ENCODE data around the gene SOWAHA.
A peak's percentile ranks its signal among the peaks of the same experiment; 100 is the strongest.
"Not testable (repeated sequence)": the region's sequence is repeated elsewhere in the genome, so short reads cannot be mapped to it uniquely, and the experiment has no call there.

The SOWAHA gene

DNA sequence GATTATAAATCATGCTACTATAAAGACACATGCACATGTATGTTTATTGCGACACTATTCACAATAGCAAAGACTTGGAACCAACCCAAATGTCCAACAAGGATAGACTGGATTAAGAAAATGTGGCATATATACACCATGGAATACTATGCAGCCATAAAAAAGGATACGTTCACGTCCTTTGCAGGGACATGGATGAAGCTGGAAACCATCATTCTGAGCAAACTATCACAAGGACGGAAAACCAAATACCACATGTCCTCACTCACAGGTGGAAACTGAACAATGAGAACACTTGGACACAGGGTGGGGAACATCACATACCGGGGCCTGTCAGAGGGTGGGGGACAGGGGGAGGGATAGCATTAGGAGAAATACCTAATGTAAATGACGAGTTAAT is 7.2 kb upstream of the SOWAHA start:
- not testable (repeated sequence) for H3K36me3 ChIP-seq (ENCODE audit: control insufficient read depth in 5 of 5, insufficient read depth in 5 of 5, low read length in 5 of 5); H3K27ac ChIP-seq (ENCODE audit: low read depth, low read length); H3K9me3 ChIP-seq (ENCODE audit: control insufficient read depth in 5 of 5, low read length in 5 of 5); H3K4me3 ChIP-seq (ENCODE audit: low read depth in 1 of 5, low read length in 5 of 5); H3K27me3 ChIP-seq (ENCODE audit: control insufficient read depth in 5 of 5, insufficient read depth in 4 of 5, low read length in 5 of 5); H3K9ac ChIP-seq (ENCODE audit: low read length in 5 of 5); H3K4me1 ChIP-seq (ENCODE audit: control insufficient read depth in 5 of 5, insufficient read depth in 5 of 5, low read length in 5 of 5)

DNA sequence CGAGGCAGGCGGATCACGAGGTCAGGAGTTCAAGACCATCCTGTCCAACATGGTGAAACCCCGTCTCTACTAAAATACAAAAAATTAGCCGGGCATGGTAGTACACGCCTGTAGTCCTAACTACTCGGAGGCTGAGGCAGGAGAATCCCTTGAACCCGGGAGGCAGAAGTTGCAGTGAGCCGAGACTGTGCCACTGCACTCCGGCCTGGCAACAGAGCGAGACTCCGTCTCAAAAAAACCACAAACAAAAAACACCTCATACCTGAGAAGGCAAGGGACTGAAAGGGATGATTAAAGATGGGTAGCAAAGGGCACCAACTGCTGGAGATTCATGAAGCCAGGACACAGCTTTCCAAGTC is 6.3 kb upstream of the SOWAHA start:
- H3K27me3 ChIP-seq (ENCODE audit: control insufficient read depth in 5 of 5, insufficient read depth in 4 of 5, low read length in 5 of 5): peaks cover 0 to 10% (median 4%) of the 10 kb centered on the region in 5 donors
- not testable (repeated sequence) for H3K4me1 ChIP-seq (ENCODE audit: control insufficient read depth in 5 of 5, insufficient read depth in 5 of 5, low read length in 5 of 5); H3K27ac ChIP-seq (ENCODE audit: low read depth, low read length); H3K36me3 ChIP-seq (ENCODE audit: control insufficient read depth in 5 of 5, insufficient read depth in 5 of 5, low read length in 5 of 5); H3K4me3 ChIP-seq (ENCODE audit: low read depth in 1 of 5, low read length in 5 of 5); H3K9ac ChIP-seq (ENCODE audit: low read length in 5 of 5); H3K9me3 ChIP-seq (ENCODE audit: control insufficient read depth in 5 of 5, low read length in 5 of 5)

DNA sequence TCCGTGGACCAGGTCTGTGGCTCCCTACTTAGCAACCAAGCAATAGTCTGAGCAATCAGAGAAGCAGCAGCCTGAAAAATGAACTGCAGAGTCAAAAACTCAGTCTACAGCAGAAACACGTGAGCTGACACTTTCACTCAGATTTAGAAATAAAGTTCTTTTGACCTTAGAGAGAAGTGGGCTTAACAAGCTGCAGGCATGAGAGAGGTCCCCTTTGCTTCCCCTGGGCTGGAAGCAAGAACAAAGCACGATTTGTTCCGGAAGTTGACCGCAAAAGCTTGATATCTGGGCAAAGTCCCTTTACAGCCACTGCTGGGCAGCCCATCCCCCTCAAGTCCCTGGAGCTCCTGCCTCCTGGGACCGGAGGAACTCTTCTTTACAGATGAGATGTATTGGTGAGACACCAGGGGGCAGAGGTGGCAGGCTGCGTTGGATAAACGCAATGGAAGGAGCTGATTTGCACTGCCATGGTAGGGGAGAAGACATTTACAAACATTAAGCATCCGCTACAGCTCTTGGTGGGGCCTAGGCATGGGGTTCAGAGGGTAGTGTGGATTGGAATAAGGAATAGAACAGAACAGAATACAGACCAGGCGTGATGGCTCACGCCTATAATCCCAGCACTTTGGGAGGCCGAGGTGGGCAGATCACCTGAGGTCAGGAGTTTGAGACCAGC is 5.8 kb upstream of the SOWAHA start:
- no peak overlapping the region for H3K9ac ChIP-seq (ENCODE audit: low read length in 5 of 5)
- H3K4me3 ChIP-seq (ENCODE audit: low read depth in 1 of 5, low read length in 5 of 5): no peak overlapping the region
- H3K36me3 ChIP-seq (ENCODE audit: control insufficient read depth in 5 of 5, insufficient read depth in 5 of 5, low read length in 5 of 5): no peaks in the 10 kb centered on the region
- H3K27ac ChIP-seq (ENCODE audit: low read depth, low read length): no peak overlapping the region
- peaks cover 0 to 11% (median 3%) of the 10 kb centered on the region in 5 donors for H3K27me3 ChIP-seq (ENCODE audit: control insufficient read depth in 5 of 5, insufficient read depth in 4 of 5, low read length in 5 of 5)
- no peaks in the 10 kb centered on the region for H3K9me3 ChIP-seq (ENCODE audit: control insufficient read depth in 5 of 5, low read length in 5 of 5)
- peaks cover 0 to under 1% (median 0%) of the 10 kb centered on the region in 5 donors for H3K4me1 ChIP-seq (ENCODE audit: control insufficient read depth in 5 of 5, insufficient read depth in 5 of 5, low read length in 5 of 5)

DNA sequence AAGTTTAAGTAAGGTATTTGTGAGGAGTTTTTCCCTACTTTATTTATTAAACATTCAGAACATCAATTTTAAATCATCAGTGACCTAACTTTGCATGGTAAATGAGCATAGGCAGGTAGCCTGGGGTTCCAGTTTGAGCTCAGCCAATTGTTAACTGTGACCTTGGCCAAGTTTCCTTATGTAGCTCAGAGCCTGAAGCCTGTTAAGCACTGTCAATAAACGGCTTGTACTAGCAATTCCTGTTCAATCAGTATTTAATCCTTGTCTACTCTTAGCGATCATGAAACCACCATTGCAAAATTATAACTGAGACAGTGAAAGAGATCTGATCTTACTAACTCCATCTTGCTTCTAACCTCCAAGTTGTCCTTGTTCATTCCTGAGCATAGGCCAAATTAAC is 4.7 kb upstream of the SOWAHA start:
- no peak overlapping the region for H3K27ac ChIP-seq (ENCODE audit: low read depth, low read length)
- H3K4me3 ChIP-seq (ENCODE audit: low read depth in 1 of 5, low read length in 5 of 5): no peak overlapping the region
- H3K36me3 ChIP-seq (ENCODE audit: control insufficient read depth in 5 of 5, insufficient read depth in 5 of 5, low read length in 5 of 5): no peaks in the 10 kb centered on the region
- no peak overlapping the region for H3K9ac ChIP-seq (ENCODE audit: low read length in 5 of 5)
- H3K4me1 ChIP-seq (ENCODE audit: control insufficient read depth in 5 of 5, insufficient read depth in 5 of 5, low read length in 5 of 5): peaks cover 0 to 9% (median 4%) of the 10 kb centered on the region in 5 donors
- no peaks in the 10 kb centered on the region for H3K9me3 ChIP-seq (ENCODE audit: control insufficient read depth in 5 of 5, low read length in 5 of 5)
- H3K27me3 ChIP-seq (ENCODE audit: control insufficient read depth in 5 of 5, insufficient read depth in 4 of 5, low read length in 5 of 5): peaks cover 0 to 18% (median 9%) of the 10 kb centered on the region in 5 donors

DNA sequence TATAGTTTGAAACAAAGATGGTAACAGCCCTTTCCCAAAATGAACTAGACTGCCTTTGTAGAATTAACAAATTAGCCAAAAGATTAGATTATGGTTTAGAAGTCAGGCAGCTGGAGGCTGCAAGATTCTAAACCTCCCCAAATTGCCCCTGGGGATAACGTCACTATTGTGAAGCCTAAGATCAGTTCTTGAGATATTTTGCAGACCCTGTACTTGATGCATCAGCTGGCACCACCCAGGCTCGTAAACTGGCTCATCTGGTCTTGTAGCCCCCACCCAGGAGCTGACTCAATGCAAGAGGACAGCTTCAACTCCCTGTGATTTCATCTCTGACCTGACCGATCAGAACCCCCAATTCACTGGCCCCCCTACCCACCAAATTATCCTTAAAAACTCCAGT is 4.2 kb upstream of the SOWAHA start:
- no peaks in the 10 kb centered on the region for H3K9me3 ChIP-seq (ENCODE audit: control insufficient read depth in 5 of 5, low read length in 5 of 5)
- H3K4me3 ChIP-seq (ENCODE audit: low read depth in 1 of 5, low read length in 5 of 5): no peak overlapping the region
- H3K9ac ChIP-seq (ENCODE audit: low read length in 5 of 5): no peak overlapping the region
- peaks cover 0 to 13% (median 8%) of the 10 kb centered on the region in 5 donors for H3K4me1 ChIP-seq (ENCODE audit: control insufficient read depth in 5 of 5, insufficient read depth in 5 of 5, low read length in 5 of 5)
- H3K27ac ChIP-seq (ENCODE audit: low read depth, low read length): no peak overlapping the region
- H3K36me3 ChIP-seq (ENCODE audit: control insufficient read depth in 5 of 5, insufficient read depth in 5 of 5, low read length in 5 of 5): no peaks in the 10 kb centered on the region
- H3K27me3 ChIP-seq (ENCODE audit: control insufficient read depth in 5 of 5, insufficient read depth in 4 of 5, low read length in 5 of 5): peaks cover 0 to 18% (median 9%) of the 10 kb centered on the region in 5 donors

DNA sequence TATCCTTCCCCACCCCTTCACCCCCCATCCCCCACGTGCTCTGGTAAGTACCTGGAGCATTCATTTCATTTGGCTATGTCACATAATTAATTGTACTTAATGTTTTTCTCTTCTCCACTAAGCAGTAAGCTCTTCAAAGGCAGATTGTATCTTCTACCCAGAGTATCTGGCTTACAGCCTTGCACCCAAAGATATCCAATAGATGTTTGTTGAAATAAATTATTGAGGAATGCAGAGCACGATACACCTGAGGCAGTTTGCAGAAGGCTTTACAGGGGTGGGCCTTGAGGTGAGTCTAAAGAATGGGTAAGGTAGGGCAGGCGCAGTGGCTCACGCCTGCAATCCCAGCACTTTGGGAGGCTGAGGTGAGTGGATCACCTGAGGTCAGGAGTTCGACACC is 2.5 kb upstream of the SOWAHA start:
- Histone ChIP-seq H3K4me1 (ENCODE audit: control insufficient read depth in 5 of 5, insufficient read depth in 5 of 5, low read length in 5 of 5) (peaks cover 0 to 22% (median 12%) of the 10 kb centered on the region in 5 donors), H3K9ac (ENCODE audit: low read length in 5 of 5) (no peak overlapping the region), H3K4me3 (ENCODE audit: low read depth in 1 of 5, low read length in 5 of 5) (no peak overlapping the region), H3K36me3 (ENCODE audit: control insufficient read depth in 5 of 5, insufficient read depth in 5 of 5, low read length in 5 of 5) (no peaks in the 10 kb centered on the region), H3K27ac (ENCODE audit: low read depth, low read length) (no peak overlapping the region), H3K27me3 (ENCODE audit: control insufficient read depth in 5 of 5, insufficient read depth in 4 of 5, low read length in 5 of 5) (peaks cover 0 to 18% (median 9%) of the 10 kb centered on the region in 5 donors), H3K9me3 (ENCODE audit: control insufficient read depth in 5 of 5, low read length in 5 of 5) (no peaks in the 10 kb centered on the region)

DNA sequence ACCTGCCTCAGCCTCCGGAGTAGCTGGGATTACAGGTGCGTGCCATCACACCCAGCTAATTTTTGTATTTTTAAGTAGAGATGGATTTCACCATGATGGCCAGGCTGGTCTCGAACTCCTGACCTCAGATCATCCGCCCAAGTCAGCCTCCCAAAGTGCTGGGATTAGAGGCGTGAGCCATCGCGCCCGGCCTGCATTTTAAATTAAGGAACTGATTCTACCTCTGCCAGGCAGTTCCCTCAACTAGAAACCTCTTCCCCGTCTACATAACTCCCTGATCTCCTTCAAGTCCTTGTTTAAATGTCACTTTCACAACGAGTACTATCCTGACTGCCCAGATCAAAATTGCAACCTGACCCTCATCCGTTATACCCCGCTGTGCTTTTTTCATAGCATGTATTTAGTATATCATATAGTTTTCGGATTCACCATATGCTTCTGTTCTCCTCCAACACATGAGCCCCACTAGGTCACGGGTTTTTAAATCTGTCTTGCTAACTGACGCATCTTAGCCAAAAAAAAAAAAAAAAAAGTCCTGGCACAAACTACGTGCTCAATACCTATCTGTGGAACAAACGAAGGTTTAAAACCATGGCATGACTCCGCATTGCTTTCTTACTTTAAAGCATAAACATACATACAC is 858 bp upstream of the SOWAHA start:
- no peaks in the 10 kb centered on the region for H3K9me3 ChIP-seq (ENCODE audit: control insufficient read depth in 5 of 5, low read length in 5 of 5)
- no peak overlapping the region for H3K9ac ChIP-seq (ENCODE audit: low read length in 5 of 5)
- no peak overlapping the region for H3K27ac ChIP-seq (ENCODE audit: low read depth, low read length)
- no peak overlapping the region for H3K4me3 ChIP-seq (ENCODE audit: low read depth in 1 of 5, low read length in 5 of 5)
- H3K4me1 ChIP-seq (ENCODE audit: control insufficient read depth in 5 of 5, insufficient read depth in 5 of 5, low read length in 5 of 5): peaks cover 0 to 22% (median 12%) of the 10 kb centered on the region in 5 donors
- H3K27me3 ChIP-seq (ENCODE audit: control insufficient read depth in 5 of 5, insufficient read depth in 4 of 5, low read length in 5 of 5): peaks cover 0 to 18% (median 9%) of the 10 kb centered on the region in 5 donors
- H3K36me3 ChIP-seq (ENCODE audit: control insufficient read depth in 5 of 5, insufficient read depth in 5 of 5, low read length in 5 of 5): no peaks in the 10 kb centered on the region

DNA sequence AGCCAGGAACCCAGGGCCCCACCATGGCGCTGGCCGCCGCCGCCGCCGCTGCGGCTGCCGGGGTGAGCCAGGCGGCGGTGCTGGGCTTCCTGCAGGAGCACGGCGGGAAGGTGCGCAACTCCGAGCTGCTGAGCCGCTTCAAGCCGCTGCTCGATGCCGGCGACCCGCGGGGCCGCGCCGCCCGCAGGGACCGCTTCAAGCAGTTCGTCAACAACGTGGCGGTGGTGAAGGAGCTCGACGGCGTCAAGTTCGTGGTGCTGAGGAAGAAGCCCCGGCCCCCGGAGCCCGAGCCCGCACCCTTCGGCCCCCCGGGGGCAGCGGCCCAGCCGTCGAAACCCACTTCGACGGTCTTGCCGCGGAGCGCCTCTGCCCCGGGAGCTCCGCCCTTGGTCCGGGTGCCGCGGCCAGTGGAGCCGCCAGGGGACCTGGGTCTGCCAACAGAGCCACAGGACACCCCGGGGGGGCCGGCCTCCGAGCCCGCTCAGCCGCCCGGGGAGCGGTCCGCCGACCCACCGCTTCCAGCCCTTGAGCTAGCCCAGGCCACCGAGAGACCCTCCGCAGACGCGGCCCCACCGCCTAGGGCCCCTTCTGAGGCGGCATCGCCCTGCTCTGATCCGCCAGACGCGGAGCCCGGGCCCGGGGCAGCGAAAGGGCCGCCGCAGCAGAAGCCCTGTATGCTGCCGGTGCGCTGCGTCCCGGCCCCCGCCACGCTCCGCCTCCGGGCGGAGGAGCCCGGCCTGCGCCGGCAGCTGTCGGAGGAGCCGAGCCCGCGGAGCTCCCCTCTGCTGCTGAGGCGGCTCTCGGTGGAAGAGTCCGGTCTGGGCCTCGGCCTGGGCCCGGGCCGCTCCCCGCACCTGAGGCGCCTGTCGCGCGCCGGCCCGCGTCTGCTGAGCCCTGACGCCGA is 749 bp downstream of the SOWAHA start:
- Histone ChIP-seq H3K4me1 (ENCODE audit: control insufficient read depth in 5 of 5, insufficient read depth in 5 of 5, low read length in 5 of 5) (peaks cover 0 to 22% (median 12%) of the 10 kb centered on the region in 5 donors), H3K36me3 (ENCODE audit: control insufficient read depth in 5 of 5, insufficient read depth in 5 of 5, low read length in 5 of 5) (no peaks in the 10 kb centered on the region), H3K9me3 (ENCODE audit: control insufficient read depth in 5 of 5, low read length in 5 of 5) (no peaks in the 10 kb centered on the region), H3K9ac (ENCODE audit: low read length in 5 of 5) (peak overlapping the region in 3 of 5 donors; percentile 13 to 56 (median 37)), H3K4me3 (ENCODE audit: low read depth in 1 of 5, low read length in 5 of 5) (peak overlapping the region in 4 of 5 donors; percentile 36 to 63 (median 48)), H3K27ac (ENCODE audit: low read depth, low read length) (no peak overlapping the region), H3K27me3 (ENCODE audit: control insufficient read depth in 5 of 5, insufficient read depth in 4 of 5, low read length in 5 of 5) (peaks cover 0 to 18% (median 9%) of the 10 kb centered on the region in 5 donors)

DNA sequence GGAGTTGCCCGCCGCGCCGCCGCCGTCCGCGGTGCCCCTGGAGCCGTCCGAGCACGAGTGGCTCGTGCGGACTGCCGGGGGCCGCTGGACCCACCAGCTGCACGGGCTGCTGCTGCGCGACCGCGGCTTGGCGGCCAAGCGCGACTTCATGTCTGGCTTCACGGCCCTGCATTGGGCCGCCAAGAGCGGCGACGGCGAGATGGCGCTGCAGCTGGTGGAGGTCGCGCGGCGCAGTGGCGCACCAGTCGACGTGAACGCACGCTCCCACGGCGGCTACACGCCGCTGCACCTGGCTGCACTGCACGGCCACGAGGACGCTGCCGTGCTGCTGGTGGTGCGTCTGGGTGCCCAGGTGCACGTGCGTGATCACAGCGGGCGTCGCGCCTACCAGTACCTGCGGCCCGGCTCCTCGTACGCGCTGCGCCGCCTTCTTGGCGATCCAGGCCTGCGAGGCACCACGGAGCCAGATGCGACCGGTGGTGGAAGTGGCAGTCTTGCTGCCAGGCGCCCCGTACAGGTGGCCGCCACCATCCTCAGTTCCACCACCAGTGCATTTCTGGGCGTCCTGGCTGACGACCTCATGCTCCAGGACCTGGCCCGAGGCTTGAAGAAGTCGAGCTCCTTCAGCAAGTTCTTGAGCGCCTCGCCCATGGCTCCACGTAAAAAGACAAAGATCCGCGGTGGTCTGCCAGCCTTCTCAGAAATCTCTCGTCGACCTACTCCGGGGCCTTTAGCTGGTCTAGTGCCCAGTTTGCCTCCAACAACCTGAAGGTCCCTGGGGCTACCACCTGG is 1.6 kb downstream of the SOWAHA start:
- Histone ChIP-seq H3K27me3 (ENCODE audit: control insufficient read depth in 5 of 5, insufficient read depth in 4 of 5, low read length in 5 of 5) (peaks cover 0 to 18% (median 9%) of the 10 kb centered on the region in 5 donors), H3K9ac (ENCODE audit: low read length in 5 of 5) (peak overlapping the region in 1 of 5 donors; percentile 13), H3K27ac (ENCODE audit: low read depth, low read length) (no peak overlapping the region), H3K4me1 (ENCODE audit: control insufficient read depth in 5 of 5, insufficient read depth in 5 of 5, low read length in 5 of 5) (peaks cover 0 to 27% (median 12%) of the 10 kb centered on the region in 5 donors), H3K4me3 (ENCODE audit: low read depth in 1 of 5, low read length in 5 of 5) (peak overlapping the region in 2 of 5 donors; percentile 36 to 63), H3K36me3 (ENCODE audit: control insufficient read depth in 5 of 5, insufficient read depth in 5 of 5, low read length in 5 of 5) (no peaks in the 10 kb centered on the region), H3K9me3 (ENCODE audit: control insufficient read depth in 5 of 5, low read length in 5 of 5) (no peaks in the 10 kb centered on the region)
